ENCODE results near the gene PRKCE. TPM values are rescaled to one million over a fixed set of nuclear protein-coding genes. Genes with fewer than 3 reads are reported as not detected.
A peak's percentile ranks its signal among the peaks of the same experiment; 100 is the strongest.

The PRKCE gene
- total and polyA plus RNA-seq, 2 experiments from 2014 or later = 0.94 to 1.2 TPM

- H3K4me3 Mint-ChIP-seq = no peak overlapping the region
- no peak overlapping the region for H3K4me2 ChIP-seq
- DNase-seq (ENCODE audit: low spot score) = peak; percentile 17
- no peaks in the 10 kb centered on the region for H3F3A ChIP-seq (replicated peaks; ENCODE audit: low read depth)
- peaks cover 26% of the 10 kb centered on the region for H3K4me1 Mint-ChIP-seq
- H3K27ac Mint-ChIP-seq = no peak overlapping the region
- H3K36me3 Mint-ChIP-seq (ENCODE audit: low read depth) = no peaks in the 10 kb centered on the region
- no peak overlapping the region for H3K27ac ChIP-seq (ENCODE audit: low read depth)
- H3K79me2 ChIP-seq (replicated peaks; ENCODE audit: insufficient read depth) = no peaks in the 10 kb centered on the region
- H3K4me1 ChIP-seq (ENCODE audit: insufficient read depth) = no peaks in the 10 kb centered on the region
- H3K9me3 Mint-ChIP-seq = peaks cover 2% of the 10 kb centered on the region; the same call in 2 of the 3 replicates
- H3K36me3 ChIP-seq (ENCODE audit: insufficient read depth) = no peaks in the 10 kb centered on the region
- H4K20me1 ChIP-seq (replicated peaks; ENCODE audit: insufficient read depth) = no peaks in the 10 kb centered on the region
- ATAC-seq = peak; percentile 87
- H2AFZ ChIP-seq = no peak overlapping the region
- TF ChIP-seq JUNB (IDR thresholded peaks at IDR 0.05; ENCODE audit: unreplicated experiment) (no peak), CTCF (conservative IDR thresholded peaks at IDR 0.05; ENCODE audit: low read depth in 2 of 2) (peak in 1 of 2 experiments; percentile 54; a peak in 2 of 4 replicates)
- peaks cover 3% of the 10 kb centered on the region for H3K27me3 Mint-ChIP-seq (ENCODE audit: insufficient read depth, low read depth, poor library complexity)
- no peaks in the 10 kb centered on the region for H3K27me3 ChIP-seq (ENCODE audit: insufficient read depth)
- no peak overlapping the region for H3K4me3 ChIP-seq
- no peaks in the 10 kb centered on the region for H3K9me2 ChIP-seq (ENCODE audit: insufficient read depth)
Measured at GRCh38 chr2:45836316-45836715, 184.8 kb downstream of the PRKCE start.

GRCh38 chr2:45836740-45837139, 185.3 kb downstream of the PRKCE start:
- H2AFZ ChIP-seq = no peak overlapping the region
- H3K4me3 Mint-ChIP-seq = no peak overlapping the region
- no peak overlapping the region for H3K27ac ChIP-seq (ENCODE audit: low read depth)
- TF ChIP-seq ZNF331 (CRISPR knock-in tag; IDR thresholded peaks at IDR 0.05; ENCODE audit: low read depth) = no peak
- no peak for TF ChIP-seq POLR2AphosphoS5 (IDR thresholded peaks at IDR 0.05; ENCODE audit: low read depth)
- TF ChIP-seq ZNF462 (CRISPR knock-in tag; IDR thresholded peaks at IDR 0.05) = no peak
- no peaks in the 10 kb centered on the region for H3K9me3 Mint-ChIP-seq
- no peak overlapping the region; the same call in 1 of the 2 replicates for H3K27ac Mint-ChIP-seq
- peaks cover 3% of the 10 kb centered on the region for H3K27me3 Mint-ChIP-seq (ENCODE audit: insufficient read depth, low read depth, poor library complexity)
- H3K4me2 ChIP-seq = no peak overlapping the region
- H3K27me3 ChIP-seq (ENCODE audit: insufficient read depth) = no peaks in the 10 kb centered on the region
- no peaks in the 10 kb centered on the region for H3K9me2 ChIP-seq (ENCODE audit: insufficient read depth)
- DNase-seq (ENCODE audit: low spot score) (no peak), ATAC-seq (peak; percentile 48; the same call in 2 of the 3 replicates)
- H3K4me3 ChIP-seq = no peak overlapping the region
- H3K36me3 Mint-ChIP-seq (ENCODE audit: low read depth) = no peaks in the 10 kb centered on the region
- no peaks in the 10 kb centered on the region for H3K79me2 ChIP-seq (replicated peaks; ENCODE audit: insufficient read depth)
- H3K4me1 Mint-ChIP-seq = peaks cover 26% of the 10 kb centered on the region
- no peaks in the 10 kb centered on the region for H3F3A ChIP-seq (replicated peaks; ENCODE audit: low read depth)
- no peaks in the 10 kb centered on the region for H4K20me1 ChIP-seq (replicated peaks; ENCODE audit: insufficient read depth)
- H3K4me1 ChIP-seq (ENCODE audit: insufficient read depth) = no peaks in the 10 kb centered on the region
- H3K36me3 ChIP-seq (ENCODE audit: insufficient read depth) = no peaks in the 10 kb centered on the region
